Measurements from ENCODE around the gene HMGXB3. TPM values are rescaled to one million over a fixed set of nuclear protein-coding genes. Genes with fewer than 3 reads are reported as not detected.

The HMGXB3 gene
- total RNA-seq, 6 experiments from 2014 or later, result 7.7 to 28.3 (median 12.2) TPM

- 50% methylated on average over 2 of the region's 10 CpGs for WGBS (ENCODE audit: insufficient coverage, low coverage, low lambda C conversion rate, missing lambda C conversion rate)
- TF ChIP-seq, protein P1, sequence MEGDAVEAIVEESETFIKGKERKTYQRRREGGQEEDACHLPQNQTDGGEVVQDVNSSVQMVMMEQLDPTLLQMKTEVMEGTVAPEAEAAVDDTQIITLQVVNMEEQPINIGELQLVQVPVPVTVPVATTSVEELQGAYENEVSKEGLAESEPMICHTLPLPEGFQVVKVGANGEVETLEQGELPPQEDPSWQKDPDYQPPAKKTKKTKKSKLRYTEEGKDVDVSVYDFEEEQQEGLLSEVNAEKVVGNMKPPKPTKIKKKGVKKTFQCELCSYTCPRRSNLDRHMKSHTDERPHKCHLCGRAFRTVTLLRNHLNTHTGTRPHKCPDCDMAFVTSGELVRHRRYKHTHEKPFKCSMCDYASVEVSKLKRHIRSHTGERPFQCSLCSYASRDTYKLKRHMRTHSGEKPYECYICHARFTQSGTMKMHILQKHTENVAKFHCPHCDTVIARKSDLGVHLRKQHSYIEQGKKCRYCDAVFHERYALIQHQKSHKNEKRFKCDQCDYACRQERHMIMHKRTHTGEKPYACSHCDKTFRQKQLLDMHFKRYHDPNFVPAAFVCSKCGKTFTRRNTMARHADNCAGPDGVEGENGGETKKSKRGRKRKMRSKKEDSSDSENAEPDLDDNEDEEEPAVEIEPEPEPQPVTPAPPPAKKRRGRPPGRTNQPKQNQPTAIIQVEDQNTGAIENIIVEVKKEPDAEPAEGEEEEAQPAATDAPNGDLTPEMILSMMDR (IDR thresholded peaks at IDR 0.05), result no peak
- TF ChIP-seq POLR2A (IDR thresholded peaks at IDR 0.05), result no peak
- intact Hi-C loops (cut with DNase I), result no loop called here
- Histone ChIP-seq H3K4me1 (no peaks in the 10 kb centered on the region), H3K4me3 (no peak overlapping the region), H3K27ac (no peak overlapping the region), H3K9me3 (no peaks in the 10 kb centered on the region), H3K27me3 (no peaks in the 10 kb centered on the region), H3K36me3 (no peaks in the 10 kb centered on the region)
- ATAC-seq (peak; percentile 41 to 47 (median 45)), DNase-seq (no peak)
Observed at GRCh38 chr5:150065886-150066285, 65.3 kb downstream of the HMGXB3 start.

DNA sequence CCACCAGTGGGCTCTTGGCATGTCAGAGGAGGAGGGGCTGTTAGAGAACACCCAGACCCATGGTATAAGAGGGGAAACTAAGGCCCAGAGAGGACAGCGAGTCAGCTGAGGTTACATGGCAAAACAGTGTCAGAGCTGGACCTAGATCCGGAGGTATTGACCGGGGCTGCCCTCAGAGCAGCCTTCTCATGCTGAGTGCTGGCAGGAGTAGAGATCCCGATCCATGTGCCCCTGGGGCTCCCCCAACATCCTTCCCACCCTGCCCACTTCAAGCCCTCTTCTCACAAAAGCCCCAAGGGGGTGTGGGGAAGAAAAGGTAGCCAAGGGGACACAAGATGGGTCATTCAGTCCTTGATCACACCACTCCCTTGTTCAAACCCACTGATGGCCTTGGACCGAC is 65.9 kb downstream of the HMGXB3 start:
- Histone ChIP-seq H3K4me1 (no peaks in the 10 kb centered on the region), H3K36me3 (no peaks in the 10 kb centered on the region), H3K27me3 (no peaks in the 10 kb centered on the region), H3K27ac (no peak overlapping the region), H3K4me3 (no peak overlapping the region), H3K9me3 (no peaks in the 10 kb centered on the region)
- intact Hi-C loops (cut with DNase I), result no loop called here
- 70% methylated on average over 2 of the region's 5 CpGs for WGBS (ENCODE audit: insufficient coverage, low coverage, low lambda C conversion rate, missing lambda C conversion rate)
- DNase-seq (no peak), ATAC-seq (no peak)
- TF ChIP-seq POLR2A (IDR thresholded peaks at IDR 0.05), result no peak
- TF ChIP-seq, protein P1 (IDR thresholded peaks at IDR 0.05), result no peak

GRCh38 chr5:150066901-150067396 is 66.4 kb downstream of the HMGXB3 start:
- 67% methylated on average over 2 of the region's 2 CpGs for WGBS (ENCODE audit: insufficient coverage, low coverage, low lambda C conversion rate, missing lambda C conversion rate)
- Histone ChIP-seq H3K36me3 (no peaks in the 10 kb centered on the region), H3K4me1 (no peaks in the 10 kb centered on the region), H3K27ac (no peak overlapping the region), H3K27me3 (no peaks in the 10 kb centered on the region), H3K9me3 (no peaks in the 10 kb centered on the region), H3K4me3 (no peak overlapping the region)
- TF ChIP-seq POLR2A (IDR thresholded peaks at IDR 0.05), result no peak
- TF ChIP-seq, protein P1 (IDR thresholded peaks at IDR 0.05), result no peak
- intact Hi-C loops (cut with DNase I), result no loop called here
- ATAC-seq (no peak), DNase-seq (peak in 1 of 3 donors; percentile 38)

GRCh38 chr5:150067405-150067960 is 66.9 kb downstream of the HMGXB3 start:
- H3K4me1 ChIP-seq, result no peaks in the 10 kb centered on the region
- WGBS (ENCODE audit: insufficient coverage, low coverage, low lambda C conversion rate, missing lambda C conversion rate), result no CpG with 5 or more reads among the region's 6 CpGs
- DNase-seq, result peak in 1 of 3 donors; percentile 32
- no peaks in the 10 kb centered on the region for H3K36me3 ChIP-seq
- no peak for TF ChIP-seq POLR2A (IDR thresholded peaks at IDR 0.05)
- TF ChIP-seq, protein P1 (IDR thresholded peaks at IDR 0.05), result no peak
- no peak for ATAC-seq
- no peaks in the 10 kb centered on the region for H3K27me3 ChIP-seq
- H3K9me3 ChIP-seq, result no peaks in the 10 kb centered on the region
- intact Hi-C loops (cut with DNase I), result no loop called here
- no peak overlapping the region for H3K4me3 ChIP-seq
- no peak overlapping the region for H3K27ac ChIP-seq
